HG03175 (cell line): ENCODE results near the gene EFCC1.

ENCODE experiments used
- ATAC-seq: cut with Tn5 transposase; IDR thresholded peaks from one replicate; pipeline ENCODE4 v1.9.1; 2021; ENCODE audit warnings: mild to moderate bottlenecking, moderate library complexity; ENCODE audit not compliant: unreplicated experiment

EFCC1 gene

DNA sequence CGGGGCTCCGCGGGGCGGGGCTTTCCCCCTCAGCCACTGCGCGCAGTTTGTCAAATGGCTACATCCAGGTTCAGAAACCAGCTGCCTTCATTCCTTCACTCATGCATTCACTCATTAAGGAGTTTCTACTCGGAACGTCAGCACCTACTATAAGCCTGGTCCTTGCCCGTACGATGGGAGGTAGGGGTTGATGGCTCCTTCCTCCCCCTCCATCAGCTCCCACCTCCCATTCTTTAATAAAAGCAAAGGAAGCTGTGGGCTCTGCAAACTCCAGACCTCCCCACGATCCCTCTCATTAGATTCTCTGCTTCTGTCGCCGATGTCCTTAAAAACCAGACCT lies 7.0 kb upstream of the EFCC1 start:
- ATAC-seq = no peak

DNA sequence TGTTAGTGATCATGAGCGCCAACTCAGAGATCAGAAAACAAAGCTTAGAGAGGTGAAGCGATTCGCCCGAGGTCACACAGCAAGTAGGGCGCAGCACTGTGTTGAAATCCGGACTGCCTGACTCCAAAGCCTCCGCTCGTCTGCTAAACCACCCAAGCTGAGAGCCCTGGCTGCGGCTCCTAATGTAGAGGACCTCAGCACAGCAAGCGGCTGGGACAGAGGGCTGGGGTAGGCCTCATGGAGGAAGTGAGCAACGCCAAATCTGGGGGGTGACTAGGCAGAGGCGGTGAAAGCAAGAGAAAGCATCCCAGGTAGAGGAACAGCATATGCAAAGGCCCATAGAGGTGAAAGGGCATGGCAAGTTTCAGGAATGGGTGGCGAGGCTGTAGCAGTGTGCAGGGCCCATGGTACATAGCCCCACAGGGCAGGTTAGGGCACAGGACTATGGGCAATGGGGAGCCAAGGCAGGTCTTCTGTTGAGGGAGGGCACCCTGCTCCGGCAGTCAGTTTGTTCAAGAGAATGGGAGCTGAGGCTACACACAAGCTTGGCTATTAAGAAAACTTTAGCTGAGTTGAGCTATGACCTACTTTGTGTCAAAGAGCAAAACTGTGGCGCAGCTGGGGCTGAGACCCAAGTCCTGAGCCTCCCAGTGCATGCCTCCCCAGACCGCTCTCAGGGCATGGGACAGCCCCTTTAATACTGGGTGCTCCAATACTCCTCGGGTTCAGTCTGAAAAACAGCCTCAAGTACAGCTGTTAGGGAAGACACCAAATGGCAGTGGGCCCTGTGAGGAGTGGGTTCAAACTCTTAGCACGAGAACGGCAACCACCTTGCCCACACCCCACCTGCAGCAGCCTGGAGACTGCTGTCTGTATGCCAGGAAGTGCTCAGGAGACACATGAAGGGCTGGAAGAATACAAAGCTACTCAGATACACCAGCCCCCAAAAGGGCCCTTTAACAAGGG lies 6.2 kb upstream of the EFCC1 start:
- no peak for ATAC-seq

DNA sequence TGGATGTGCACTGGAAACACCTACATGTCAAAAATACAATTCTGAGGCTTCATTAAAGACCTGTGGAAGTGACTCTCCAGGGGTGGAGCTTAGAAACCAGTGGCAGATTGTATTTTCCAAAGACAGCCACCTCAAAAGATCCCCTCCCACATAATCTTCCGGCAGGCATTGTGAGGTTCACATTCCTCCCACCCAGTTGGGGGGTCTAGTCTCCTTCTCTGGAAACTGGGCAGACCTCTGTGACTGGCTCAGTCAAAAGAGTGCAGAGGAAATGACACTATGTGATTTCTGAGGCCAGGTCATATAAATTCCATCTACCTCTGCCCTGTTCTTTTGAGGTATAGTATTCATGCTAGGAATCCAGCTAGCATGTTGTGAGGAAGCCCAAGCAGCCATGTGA lies 5.4 kb upstream of the EFCC1 start:
- no peak for ATAC-seq

DNA sequence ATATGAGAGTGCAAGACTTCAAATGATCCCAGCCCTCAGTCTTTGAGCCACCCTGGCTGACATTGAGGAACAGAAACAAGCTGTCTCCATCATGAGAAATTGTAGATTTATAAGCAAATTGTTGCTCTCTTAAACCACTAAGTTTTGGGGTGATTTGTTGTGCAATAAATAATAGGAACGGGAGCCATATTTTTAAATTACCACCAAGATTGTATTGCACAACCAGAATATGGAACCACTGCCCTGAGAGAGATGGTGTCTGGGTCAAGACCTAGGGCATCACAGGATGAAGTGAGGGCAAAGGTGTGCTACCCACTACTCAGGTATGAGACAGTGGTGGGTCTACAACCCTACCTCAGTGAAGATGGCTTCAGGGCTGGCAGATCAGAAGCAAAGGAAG lies 4.9 kb upstream of the EFCC1 start:
- ATAC-seq = no peak

DNA sequence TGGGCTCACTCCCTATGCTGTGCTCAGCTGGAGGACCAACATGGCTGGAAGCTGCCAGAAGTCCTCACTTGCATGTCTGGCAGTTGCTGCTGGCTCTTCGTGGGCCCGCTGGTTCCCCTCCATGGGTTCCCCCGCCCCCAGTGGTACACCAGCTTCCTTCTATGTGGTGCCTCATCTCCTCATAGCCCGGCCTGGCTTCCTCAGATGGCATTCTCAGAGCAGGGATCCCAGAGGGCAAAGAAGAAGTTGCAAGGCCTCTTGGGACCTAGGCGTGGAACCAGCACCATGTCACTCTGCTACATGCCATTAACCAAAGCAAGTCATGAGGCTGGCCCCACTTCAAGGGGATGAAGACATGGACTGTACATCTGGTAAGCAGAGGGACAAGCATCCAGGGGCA lies 4.4 kb upstream of the EFCC1 start:
- no peak for ATAC-seq

DNA sequence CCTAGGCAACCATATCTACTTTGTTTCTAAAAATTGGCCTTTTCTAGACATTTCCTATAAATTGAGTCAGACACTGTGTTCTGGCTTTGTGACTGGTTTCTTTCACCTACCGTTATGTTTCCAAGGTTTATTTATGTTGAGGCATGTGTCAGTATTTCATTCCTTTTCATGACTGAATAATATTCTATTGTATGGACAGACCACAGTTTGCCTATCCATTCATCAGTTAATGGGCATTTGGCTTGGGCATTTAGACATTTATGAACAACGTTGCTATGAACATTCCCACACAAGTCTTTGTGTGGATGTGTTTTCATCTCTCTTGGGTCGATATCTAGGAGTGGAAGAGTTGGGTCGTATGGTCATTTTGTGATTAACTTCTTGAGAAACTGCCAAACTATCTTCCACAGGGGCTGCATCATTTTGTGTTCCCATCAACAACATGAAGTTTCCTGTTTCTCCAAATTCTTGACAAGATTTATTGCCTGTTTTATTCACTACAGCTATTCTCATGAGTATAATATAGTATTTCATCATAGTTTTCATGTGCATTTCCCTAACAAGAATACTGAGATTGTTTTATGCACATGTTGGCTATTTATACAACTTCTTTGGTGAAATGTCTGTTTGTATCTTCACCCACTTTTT lies 3.5 kb upstream of the EFCC1 start:
- no peak for ATAC-seq

DNA sequence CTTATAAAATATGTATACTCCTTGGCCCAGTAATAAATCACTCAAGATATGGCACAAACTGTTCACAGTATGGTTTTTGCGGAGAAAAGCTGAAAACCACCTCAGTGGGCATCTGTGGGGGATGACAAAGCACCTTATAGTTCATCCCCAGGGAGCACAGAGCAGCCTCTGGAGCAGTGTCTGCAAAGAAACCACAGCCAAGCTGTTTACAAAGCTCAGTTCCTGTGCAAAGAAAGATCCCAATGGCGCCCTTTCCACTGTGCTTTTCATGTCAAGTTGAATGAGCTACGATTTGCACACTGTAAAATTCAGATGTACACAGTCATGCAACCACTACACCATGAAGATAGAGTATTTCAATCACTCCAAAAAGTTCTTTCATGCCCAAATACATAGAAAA lies 2.5 kb upstream of the EFCC1 start:
- no peak for ATAC-seq

DNA sequence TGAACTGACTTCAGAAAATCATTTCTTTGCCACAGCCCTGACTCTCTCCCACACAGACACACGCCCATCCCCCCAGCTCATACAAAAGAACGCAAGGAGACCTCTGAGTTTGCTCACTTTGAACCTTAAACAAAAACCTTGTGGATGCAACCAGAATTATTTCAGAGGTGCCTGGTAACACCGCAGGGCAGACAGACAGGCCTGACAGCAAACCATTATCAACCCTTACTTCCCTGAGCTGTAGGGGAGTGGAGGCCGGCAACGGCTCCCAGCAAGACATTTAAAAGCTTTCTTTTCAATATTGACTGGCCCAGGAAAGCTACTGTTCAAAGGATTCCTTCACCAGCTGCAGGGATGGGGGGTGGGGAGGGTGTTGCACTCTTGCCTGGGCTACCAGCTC lies 2.0 kb upstream of the EFCC1 start:
- no peak for ATAC-seq

DNA sequence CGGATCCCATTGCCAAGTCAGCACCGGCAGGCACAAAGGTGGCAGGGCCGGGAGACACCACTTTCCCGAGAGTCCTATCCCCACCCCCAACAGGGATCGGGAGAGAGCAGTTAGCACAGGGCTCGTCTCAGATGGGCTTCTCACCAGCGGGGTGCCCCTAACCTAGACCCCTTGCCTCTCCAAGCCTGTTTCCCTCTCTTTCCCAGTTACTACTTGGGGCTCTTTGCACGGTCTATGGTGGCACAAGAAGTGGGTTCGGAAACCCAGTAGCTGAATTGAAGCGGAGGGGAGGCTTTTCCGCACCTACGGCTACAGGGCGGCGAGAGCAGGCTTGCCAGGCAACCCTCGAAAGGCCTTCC lies 383 bp upstream of the EFCC1 start:
- no peak for ATAC-seq

DNA sequence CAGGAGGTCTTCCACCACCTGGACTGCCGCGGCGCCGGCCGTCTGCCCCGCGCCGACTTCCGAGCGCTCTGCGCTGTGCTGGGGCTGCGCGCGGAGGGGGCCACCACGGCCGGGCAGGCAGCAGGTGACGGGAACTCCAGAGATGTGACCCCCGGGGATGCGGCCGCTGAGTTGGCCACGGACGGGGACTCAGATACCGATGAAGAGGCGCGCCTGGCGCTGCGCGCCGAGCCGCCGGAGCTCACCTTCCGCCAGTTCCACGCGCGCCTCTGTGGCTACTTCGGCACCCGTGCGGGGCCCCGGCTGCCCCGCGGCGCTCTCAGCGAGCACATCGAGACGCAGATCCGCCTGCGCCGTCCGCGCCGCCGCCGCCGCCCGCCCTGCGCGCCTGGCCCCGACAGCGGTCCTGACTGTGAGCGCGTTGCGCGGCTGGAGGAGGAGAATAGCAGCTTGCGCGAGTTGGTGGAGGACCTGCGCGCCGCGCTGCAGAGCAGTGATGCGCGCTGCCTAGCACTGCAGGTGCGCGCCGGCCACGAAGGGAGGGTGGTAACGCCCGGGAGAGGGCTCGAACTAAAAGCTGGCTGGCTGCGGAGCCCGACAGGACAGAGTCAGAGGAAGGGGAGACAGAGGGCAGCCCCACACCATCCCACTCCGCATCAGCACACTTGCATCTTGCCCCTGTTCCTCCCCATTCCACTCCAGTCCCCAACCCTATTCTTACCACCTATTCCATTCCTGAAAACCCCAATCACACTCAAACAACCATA lies 885 bp downstream of the EFCC1 start:
- ATAC-seq = no peak

DNA sequence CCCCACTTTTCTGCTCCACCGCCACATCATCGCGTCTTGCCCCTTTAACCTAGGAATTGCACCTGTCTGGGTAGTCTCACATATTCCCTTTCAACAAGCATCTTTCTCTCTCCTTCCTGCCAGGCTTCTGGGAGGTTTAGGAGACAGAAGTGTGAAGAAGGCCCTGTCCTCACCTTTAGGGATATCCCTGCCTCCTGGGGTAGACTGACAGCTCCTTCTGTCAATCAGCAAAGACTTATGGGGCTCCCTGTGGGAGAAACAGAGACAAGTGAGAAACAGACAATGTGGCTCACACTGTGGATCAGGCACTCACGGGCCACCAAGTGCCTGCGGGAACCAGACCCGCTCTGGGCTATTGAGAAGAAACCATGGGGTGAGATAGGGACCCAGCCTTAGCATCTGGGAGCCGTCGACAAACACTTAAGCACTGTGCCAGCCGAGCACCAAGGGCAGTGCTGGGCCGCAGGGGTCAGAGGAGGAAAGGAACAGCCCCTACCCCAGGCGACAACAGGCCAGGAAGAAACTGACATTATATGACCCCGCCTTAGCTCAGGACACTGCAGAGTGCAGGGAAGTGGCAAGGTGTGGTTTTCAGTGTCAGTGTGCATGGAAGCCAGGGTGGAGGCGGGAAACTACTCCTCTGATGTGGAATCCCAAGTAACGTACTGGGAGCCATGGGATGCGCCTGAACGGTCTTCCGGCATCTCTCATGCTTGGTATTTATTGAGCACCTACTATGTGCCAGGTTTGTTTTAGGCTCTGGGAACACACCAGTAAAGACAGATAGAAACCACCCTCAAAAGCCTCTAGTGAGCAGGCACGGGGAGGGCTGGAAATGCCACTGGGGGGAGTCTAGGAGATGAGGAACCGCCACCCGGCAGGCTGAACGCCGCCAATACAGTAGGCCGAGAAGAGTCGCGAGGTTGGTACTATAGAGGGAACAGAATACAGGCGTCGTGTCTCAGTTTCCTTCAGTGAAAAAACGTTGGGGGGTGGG lies 1.8 kb downstream of the EFCC1 start:
- no peak for ATAC-seq

DNA sequence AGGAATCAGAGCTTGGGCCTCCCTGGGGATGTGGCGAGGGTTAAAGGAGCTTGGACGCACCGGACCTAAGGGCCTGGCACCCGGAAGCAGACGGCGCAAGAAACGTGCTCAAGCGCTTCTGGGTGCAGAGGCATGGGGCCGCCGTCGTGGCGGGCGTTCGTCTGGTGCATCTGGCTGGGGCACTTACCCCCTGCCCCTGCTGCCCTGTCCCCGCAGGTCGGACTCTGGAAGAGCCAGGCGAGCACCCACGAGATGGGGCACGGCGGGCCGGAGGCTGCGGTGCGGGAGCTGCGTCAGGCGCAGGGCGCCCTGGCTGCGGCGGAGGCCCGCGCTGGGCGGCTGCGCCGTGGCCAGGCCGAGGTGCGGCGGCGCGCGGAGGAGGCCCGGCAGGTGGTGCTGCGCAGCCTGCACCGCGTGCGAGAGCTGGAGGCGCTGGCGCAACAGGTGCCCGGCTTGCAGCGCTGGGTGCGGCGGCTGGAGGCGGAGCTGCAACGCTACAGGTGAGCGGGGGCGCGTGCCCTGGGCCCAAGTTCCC lies 2.5 kb downstream of the EFCC1 start:
- ATAC-seq = no peak

DNA sequence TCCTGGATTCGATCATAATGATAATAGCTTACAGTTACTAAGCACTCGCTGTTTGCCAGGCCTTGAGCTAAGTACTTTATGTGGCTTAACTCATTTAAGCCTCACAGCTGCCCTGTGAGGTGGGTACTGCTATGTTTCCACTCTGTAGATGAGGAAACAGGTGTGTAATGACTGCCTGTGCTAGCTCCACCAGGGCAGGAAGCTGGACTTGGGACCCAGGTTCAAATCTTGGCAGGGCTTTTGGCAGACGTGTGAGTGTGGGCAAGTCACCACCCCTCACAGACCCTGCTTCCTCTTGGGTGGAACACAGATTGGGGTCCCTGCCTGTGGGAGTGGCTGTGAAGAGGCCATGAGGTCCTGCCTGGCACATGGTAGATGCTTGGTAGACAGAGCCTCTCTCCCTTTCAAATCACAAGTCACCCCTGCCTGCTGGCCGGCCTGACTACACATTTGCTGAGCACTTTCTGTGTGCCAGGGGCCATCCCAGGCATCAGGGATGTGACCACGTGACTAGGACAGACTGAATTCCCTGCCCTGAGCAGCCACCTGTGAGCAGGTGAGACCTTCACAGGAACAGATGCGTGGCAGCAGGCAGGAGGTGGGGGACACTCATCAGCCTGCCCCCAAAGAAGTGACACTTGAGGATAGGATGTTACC lies 3.7 kb downstream of the EFCC1 start:
- ATAC-seq = no peak

DNA sequence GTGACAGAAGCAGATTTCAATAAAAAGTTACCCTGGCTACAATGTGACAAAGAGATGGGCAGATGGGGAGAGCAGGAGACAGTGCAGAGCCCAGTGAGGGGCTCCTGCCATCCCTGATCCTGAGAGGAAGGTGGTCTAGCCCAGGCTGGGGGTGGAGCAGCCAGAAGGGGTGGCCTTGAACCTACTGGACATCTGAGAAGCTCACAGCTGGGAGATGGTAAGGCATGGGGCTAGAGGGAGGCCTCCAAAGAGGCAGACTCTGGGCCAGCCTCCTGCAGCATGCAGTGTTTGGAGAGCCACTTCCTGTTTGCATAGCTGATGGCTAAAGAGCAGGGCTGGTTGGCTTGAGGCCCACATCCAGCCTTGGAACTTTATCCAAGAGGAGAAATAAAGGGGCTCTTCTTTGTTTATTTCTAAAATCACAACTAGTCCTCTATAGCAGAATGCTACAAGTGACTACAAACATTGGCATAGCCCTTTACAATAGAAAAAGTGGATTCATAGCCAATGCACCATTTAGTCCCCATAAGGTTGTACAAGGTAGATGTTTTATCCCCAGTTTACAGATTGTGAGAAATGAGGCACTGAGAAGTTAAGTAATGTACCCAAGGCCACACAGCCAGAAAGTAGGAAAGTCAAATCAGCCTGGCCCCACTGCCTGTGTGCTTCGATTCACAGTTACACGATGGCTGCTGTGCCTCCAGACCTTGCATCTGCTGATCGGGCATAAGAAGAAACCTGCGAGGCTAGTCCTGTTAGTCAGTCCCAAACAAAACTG lies 4.6 kb downstream of the EFCC1 start:
- no peak for ATAC-seq

DNA sequence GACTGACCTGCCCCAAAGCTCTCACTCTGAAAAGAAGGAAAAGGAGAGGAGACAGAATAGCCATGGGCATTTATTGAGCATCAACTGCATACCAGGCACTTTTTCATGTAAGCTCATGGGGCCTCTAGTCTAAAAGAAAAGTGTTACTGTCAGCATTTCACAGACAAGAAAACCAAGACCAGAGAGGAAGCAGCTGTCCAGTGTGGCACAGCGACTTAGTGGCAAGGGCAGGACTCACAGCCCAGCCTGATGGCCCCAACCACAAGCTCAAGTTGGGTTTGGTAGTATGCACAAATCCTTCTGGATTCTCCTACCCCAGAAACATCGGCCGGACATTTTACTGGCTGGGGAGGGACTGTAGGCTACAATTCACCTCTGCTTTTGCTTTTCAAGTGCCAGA lies 5.8 kb downstream of the EFCC1 start:
- ATAC-seq = no peak

DNA sequence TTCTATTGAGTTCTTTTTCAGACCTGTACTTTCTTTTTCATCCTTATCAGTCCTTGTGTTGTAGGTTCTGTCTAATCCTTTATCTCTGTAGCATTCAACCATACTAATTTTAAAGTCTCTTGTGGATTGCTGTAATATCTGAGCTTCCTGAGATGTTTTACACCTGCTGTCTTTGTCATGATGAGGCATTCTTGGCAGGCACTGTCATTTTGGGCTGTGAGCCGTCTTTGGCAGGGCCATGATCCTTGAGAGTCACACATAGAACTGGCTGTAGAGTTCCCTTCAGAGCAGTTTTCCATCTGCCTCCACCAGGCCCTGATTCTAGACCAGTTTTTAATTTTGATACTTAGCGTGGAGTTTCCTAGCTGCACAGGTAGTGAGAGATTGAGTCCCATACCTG lies 6.7 kb downstream of the EFCC1 start:
- ATAC-seq = no peak

DNA sequence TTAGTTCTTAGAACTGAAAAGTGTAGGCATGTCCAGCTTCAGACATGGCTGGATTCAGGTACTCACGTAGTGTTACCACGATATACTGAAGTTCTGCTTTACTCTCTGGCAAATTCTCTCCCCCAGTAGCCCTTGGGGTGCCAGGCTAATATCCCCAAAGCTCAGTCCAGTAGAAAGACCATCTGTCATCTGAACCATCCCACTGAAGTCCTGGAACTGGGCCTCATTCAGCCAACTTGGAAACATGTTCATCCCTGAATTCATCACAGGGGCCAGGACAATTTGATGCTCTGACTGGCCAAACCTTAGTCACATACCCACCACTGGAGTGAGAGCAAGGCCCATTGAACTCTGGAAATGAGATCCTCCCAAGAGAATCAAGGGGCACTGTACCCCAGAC lies 8.2 kb downstream of the EFCC1 start:
- ATAC-seq = no peak

DNA sequence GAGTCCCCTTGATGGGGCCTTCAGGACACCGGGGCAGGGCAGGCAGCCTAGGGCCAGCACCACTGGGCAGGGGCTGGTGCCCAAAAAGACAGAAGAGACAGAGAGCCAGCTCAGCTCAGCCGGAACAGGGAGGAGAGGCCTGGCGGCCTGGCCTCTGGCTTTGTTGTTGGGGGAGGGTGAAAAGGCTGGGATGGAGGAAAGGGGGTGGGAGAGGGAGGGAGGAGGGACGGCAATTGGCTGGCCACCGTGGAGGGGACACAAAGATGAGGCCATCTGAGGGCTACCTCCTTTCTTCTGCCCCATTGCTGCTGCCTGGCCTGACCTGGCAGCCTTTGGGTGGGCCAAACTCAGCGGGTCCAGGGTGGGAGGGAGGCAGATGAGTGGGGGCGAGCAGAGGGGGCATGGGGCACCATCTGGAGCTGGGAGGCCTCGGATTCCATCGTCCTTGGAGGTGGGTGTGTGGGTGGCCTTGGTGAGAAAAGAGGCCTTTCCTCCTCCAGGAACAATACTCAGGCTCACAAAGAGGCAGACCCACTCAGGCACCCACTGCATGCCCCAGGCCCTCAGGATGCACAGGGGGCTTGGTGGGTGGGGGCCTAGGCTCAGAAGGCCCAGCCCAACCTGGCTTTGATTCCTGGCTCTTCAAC lies 9.3 kb downstream of the EFCC1 start:
- no peak for ATAC-seq

DNA sequence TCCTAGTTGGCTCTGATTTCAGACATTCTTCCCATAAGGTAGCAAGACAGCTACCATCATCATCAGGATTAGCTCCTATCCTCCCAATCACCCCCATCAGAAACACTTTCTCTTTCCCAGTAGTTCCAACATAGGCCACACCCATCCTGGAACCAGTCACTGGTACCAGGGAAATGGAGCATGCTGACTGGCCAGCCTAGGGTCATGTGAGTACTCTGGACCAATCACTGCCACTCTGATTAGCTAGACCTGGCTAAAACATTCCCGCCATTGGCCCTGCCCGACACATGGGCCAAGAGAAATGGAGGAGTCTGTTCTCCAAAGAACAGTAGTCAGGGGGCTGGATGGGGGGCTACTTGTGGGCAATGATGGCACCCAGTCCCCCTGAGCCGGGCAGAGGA lies 12.4 kb downstream of the EFCC1 start:
- no peak for ATAC-seq
